ENCODE data around the gene HSD17B12. TPM values are rescaled to one million over a fixed set of nuclear protein-coding genes. Genes with fewer than 3 reads are reported as not detected.

Gene HSD17B12
- total RNA-seq, 1 donor, result 76.5 TPM

DNA sequence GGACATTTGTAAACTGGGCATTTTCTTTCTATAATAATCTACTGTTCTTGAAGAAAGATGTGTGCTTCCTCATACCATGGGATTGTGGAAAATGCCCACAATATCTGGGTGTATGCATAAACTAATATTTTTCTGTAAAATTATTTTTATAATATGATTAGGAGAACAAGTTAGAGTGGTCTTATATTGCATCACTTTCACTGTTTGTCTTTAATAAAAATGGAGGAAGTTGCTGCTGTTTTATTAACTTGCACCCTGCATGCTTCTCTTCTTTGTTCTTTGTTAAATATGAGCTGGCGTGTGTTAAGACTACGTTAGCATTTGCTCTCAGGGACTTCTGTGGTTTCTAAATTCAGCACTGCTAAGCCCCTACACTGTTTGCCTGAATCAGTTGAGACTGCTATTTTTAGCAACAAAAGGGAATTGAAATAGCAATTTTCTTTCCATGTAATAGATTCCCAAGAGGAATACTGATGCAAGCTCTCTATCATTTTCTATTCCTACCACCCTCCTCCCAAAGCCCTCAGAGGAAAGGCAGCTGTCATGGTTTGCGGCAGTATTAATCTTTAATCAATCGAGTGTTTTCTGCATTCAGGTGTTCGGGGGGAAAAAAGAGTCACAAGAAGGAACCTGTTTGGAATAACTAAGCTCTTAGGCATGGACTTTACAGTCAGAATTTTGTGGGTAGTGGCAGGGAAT lies 56.1 kb downstream of the HSD17B12 start:
- H3K4me3 ChIP-seq (ENCODE audit: low read depth, low read length), result no peak overlapping the region
- TF ChIP-seq, protein P1, sequence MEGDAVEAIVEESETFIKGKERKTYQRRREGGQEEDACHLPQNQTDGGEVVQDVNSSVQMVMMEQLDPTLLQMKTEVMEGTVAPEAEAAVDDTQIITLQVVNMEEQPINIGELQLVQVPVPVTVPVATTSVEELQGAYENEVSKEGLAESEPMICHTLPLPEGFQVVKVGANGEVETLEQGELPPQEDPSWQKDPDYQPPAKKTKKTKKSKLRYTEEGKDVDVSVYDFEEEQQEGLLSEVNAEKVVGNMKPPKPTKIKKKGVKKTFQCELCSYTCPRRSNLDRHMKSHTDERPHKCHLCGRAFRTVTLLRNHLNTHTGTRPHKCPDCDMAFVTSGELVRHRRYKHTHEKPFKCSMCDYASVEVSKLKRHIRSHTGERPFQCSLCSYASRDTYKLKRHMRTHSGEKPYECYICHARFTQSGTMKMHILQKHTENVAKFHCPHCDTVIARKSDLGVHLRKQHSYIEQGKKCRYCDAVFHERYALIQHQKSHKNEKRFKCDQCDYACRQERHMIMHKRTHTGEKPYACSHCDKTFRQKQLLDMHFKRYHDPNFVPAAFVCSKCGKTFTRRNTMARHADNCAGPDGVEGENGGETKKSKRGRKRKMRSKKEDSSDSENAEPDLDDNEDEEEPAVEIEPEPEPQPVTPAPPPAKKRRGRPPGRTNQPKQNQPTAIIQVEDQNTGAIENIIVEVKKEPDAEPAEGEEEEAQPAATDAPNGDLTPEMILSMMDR (IDR thresholded peaks at IDR 0.05; ENCODE audit: insufficient read depth, low read length), result no peak
- DNase-seq (ENCODE audit: low read depth), result peak; percentile 82

DNA sequence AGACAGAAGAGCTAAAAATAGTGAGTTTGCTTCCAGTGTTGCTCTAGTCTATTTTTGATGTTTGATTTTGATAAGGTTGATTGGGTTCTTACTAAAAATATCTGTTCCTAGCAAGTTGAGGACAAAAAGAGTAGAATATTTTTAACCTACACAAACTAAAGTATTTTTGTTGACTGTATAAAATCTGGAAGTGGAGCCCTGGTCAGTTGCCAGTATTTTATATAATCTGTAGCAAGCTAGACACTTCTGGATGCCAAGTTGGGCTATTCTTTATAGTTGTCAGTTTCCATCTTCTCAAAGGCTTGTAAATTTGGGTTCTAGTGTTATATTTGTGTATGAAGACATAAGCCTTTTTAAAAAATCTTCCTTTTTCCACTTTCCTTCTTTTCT lies 56.7 kb downstream of the HSD17B12 start:
- DNase-seq (ENCODE audit: low read depth), result no peak
- TF ChIP-seq, protein P1 (IDR thresholded peaks at IDR 0.05; ENCODE audit: insufficient read depth, low read length), result no peak
- H3K4me3 ChIP-seq (ENCODE audit: low read depth, low read length), result no peak overlapping the region

DNA sequence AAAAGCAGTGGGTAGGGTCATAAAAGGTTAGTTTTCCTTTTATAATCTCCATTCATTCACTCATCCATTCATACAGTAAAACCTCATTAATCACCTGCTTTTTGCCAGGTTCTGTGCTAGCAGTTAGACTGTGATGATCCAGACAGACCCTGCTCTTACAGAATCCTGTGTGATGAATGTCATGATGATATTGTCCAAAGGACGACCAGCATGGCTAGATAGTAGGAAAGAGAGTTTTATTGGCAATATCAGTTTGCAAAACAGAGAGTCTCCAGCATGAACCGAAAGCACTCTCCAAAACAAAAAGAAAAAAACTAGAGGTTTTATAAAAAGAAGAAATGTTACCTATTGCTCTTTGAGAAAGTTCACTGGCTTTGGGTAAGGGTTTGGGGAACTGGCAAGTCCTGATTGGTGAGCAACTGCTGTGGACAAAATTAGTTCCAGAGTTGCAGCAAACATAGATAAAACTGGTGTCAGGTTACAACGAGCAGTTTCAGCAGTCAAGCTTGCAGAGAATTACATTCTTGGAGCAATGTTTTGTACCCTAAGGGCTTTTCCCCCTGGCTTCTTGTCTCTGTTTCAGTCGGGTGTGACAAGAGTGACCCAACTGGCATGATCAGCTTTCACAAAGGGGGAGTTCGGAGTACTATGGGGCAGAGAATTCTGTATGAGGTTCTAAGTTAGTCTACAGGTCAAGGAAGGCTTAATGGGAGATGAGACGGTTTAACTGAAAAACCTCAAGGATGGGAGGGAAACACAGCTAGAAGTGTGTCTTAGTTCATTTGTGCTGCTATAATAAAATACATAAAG lies 58.3 kb downstream of the HSD17B12 start:
- H3K4me3 ChIP-seq (ENCODE audit: low read depth, low read length), result peak overlapping the region; percentile 15
- DNase-seq (ENCODE audit: low read depth), result peak; percentile 91
- TF ChIP-seq, protein P1 (IDR thresholded peaks at IDR 0.05; ENCODE audit: insufficient read depth, low read length), result no peak

DNA sequence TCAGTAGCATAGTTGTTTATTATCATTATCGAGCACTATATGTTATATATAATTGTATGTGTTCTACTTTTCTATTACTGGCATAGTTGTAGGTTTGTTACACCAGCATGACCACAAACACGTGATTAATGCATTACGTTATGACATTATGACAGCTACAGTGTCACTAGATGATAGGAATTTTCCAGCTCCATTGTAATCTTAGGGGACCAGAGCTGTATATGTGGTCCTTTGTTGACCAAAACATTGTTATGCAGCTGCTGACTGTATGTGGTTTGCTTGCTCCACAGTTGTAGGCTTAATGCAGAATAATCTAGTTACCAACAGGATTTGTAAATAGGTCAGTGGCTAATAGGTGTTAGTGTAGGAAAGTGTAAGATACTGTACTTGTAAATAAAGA lies 66.1 kb downstream of the HSD17B12 start:
- H3K4me3 ChIP-seq (ENCODE audit: low read depth, low read length), result no peak overlapping the region
- no peak for DNase-seq (ENCODE audit: low read depth)
- TF ChIP-seq, protein P1 (IDR thresholded peaks at IDR 0.05; ENCODE audit: insufficient read depth, low read length), result no peak

DNA sequence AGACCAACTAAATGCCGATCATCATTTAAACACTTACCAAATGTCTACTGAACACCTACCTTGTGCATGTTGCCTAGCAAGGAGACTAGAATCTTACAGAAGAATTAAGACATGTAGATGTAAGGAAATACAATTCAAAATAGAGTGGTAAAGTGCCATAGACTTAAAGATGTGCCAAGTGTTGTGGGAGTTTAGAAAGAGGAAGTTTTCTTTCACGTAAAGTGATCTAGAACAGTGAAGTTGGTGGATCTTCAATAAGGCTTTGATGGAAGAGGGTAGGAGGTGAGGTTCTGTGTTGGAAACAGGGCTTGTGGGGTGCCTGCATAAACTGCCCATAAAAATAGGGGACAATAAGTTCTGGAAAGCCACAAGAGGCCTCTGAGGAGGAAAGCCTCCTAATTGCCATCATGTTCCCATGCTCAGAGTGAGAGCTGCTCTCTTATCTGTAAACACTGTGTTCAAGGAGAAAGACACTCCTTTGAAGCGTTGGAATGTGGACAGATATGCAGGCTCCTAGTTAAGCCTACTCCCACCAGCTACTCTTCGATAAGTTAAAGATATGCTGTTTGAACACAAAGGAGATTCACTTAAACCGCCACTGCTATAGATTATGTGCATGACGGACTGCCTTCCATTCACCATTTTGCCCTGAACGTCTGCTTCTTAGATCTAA lies 66.7 kb downstream of the HSD17B12 start:
- DNase-seq (ENCODE audit: low read depth), result no peak

DNA sequence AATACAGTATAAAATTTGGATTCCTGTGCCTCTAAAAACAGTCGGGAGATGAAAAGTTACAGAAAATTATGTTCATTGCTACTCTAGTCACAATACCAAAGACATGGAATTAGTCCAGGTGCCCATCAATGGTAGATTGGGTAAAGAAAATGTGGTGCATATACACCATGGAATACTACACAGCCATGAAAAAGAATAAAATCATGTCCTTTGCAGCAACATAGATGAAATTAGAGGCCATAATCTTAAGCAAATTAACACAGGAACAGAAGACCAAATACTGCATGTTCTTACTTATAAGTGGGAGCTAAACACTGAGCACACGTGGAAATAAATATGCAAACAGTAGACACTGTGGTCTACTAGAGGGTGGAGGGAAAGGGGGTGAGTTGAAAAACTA lies 67.6 kb downstream of the HSD17B12 start:
- TF ChIP-seq, protein P1 (IDR thresholded peaks at IDR 0.05; ENCODE audit: insufficient read depth, low read length), result no peak
- no peak for DNase-seq (ENCODE audit: low read depth)
- no peak overlapping the region for H3K4me3 ChIP-seq (ENCODE audit: low read depth, low read length)

More for the DNA sequence above, 66.7 kb downstream of the HSD17B12 start:
- TF ChIP-seq, protein P1 (IDR thresholded peaks at IDR 0.05; ENCODE audit: insufficient read depth, low read length), result no peak
- H3K4me3 ChIP-seq (ENCODE audit: low read depth, low read length), result no peak overlapping the region

All from fibroblast of the aortic adventitia (primary cell).